Measurements from ENCODE around the gene UXS1.

DNA sequence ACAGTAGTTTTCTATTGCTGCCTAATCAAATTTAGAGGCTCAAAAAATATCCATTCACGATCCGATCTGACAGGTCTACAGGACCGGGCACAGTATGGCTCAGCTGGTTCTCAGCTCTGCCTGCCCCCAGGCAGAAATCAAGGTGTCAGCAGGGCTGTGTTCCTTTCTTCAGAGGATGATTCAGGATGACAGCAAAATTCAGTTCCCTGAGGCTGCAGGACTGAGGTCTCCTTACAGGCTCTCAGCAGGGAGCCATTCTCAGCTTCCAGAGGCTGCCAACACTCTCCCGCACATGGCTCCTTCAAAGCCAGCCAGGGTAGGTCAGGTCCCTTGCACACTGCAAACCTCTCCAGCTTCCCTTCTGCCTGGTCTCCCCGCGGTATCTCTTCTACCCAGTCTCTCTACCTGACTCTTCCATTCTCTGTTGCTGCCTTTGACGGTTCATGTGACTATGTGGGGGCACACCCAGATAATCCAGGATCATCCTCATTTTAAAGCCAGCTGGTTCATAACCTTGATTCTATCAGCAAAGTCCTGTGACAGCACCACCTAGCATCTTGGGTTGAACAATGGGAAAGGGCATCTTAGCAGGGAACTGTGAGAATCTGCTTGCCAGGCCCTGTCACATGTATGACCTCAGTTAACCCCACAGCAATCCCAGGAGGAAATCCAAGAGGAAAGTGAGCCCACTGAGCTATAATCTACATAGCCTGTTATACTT lies 50.4 kb downstream of the UXS1 start:
- TF ChIP-seq, protein P1, sequence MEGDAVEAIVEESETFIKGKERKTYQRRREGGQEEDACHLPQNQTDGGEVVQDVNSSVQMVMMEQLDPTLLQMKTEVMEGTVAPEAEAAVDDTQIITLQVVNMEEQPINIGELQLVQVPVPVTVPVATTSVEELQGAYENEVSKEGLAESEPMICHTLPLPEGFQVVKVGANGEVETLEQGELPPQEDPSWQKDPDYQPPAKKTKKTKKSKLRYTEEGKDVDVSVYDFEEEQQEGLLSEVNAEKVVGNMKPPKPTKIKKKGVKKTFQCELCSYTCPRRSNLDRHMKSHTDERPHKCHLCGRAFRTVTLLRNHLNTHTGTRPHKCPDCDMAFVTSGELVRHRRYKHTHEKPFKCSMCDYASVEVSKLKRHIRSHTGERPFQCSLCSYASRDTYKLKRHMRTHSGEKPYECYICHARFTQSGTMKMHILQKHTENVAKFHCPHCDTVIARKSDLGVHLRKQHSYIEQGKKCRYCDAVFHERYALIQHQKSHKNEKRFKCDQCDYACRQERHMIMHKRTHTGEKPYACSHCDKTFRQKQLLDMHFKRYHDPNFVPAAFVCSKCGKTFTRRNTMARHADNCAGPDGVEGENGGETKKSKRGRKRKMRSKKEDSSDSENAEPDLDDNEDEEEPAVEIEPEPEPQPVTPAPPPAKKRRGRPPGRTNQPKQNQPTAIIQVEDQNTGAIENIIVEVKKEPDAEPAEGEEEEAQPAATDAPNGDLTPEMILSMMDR (IDR thresholded peaks at IDR 0.05), result no peak
- no peak for TF ChIP-seq EZH2 (IDR thresholded peaks at IDR 0.05)
- no peak for TF ChIP-seq EZH2phosphoT487 (IDR thresholded peaks at IDR 0.05)

Data from neural progenitor cell (in vitro differentiated cells).